ENCODE data around the gene SFMBT1. TPM values are rescaled to one million over a fixed set of nuclear protein-coding genes. Genes with fewer than 3 reads are reported as not detected.

Gene SFMBT1
- total and polyA plus RNA-seq, 2 of the 4 experiments (the other 2 are of a cell fraction): 1.0 to 1.8 TPM

DNA sequence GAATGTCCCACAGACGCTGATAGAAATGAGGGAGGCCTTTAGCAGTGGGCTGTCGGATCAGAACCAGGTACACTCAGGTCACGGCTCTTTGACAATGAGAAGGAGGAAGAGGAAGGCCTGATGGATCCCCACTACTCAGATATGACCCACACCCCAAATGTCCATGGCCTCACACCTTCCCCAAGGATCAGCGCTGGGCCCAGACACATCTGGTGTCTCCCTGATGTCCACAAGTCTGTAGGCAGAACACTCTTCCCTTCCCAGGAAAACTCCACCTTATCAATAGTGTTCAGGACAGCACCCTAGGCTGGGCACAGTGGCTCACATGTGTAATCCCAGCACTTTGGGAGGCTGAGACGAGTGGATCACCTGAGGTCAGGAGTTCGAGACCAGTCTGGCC lies 33.3 kb upstream of the SFMBT1 start:
- Histone ChIP-seq H3K18ac (ENCODE audit: low read depth, low read length) (no peak overlapping the region), H3K4me1 (ENCODE audit: control insufficient read depth, insufficient read depth, low read length) (peaks cover 5% of the 10 kb centered on the region; the same call in 1 of the 2 replicates), H4K20me1 (ENCODE audit: insufficient read depth, low read length) (no peaks in the 10 kb centered on the region; the same call in 1 of the 2 replicates), H4K5ac (ENCODE audit: low read depth, low read length) (no peak overlapping the region), H3K27ac (ENCODE audit: insufficient read depth, low read length) (no peak overlapping the region), H3K14ac (replicated peaks; ENCODE audit: low read depth, low read length) (no peak overlapping the region), H3K23ac (ENCODE audit: low read depth, low read length) (no peak overlapping the region), H4K8ac (ENCODE audit: low read depth in 2 of 2, low read length in 2 of 2) (no peak overlapping the region), H2AFZ (replicated peaks; ENCODE audit: low read length, poor library complexity) (no peak overlapping the region), H3K4me3 (ENCODE audit: insufficient read depth, low read depth, low read length) (no peak overlapping the region), H2AK5ac (ENCODE audit: low read depth, low read length) (no peak overlapping the region), H3K79me1 (ENCODE audit: low read depth in 1 of 2, low read length in 2 of 2) (no peaks in the 10 kb centered on the region), H2BK15ac (ENCODE audit: low read depth, low read length) (no peak overlapping the region), H4K91ac (ENCODE audit: insufficient read depth, low read depth, low read length) (no peak overlapping the region), H3K9ac (ENCODE audit: low read depth, low read length) (no peak overlapping the region), H2BK5ac (ENCODE audit: low read depth, low read length, poor library complexity, severe bottlenecking) (no peak overlapping the region), H2BK120ac (ENCODE audit: low read depth, low read length) (no peak overlapping the region), H2AK9ac (replicated peaks; ENCODE audit: low read depth, low read length, poor library complexity) (no peak overlapping the region), H3K9me3 (ENCODE audit: control insufficient read depth, insufficient read depth, low read length) (no peaks in the 10 kb centered on the region), H2BK20ac (ENCODE audit: low read depth, low read length) (no peak overlapping the region), H3K4ac (ENCODE audit: low read depth, low read length) (no peak overlapping the region), H3K9me1 (ENCODE audit: insufficient read depth, low read length) (0 out of 2 replicates have a peak, but pooled peaks cover under 1% of the 10 kb centered on the region), H3K4me2 (ENCODE audit: low read depth, low read length) (no peak overlapping the region), H3K36me3 (ENCODE audit: control insufficient read depth, insufficient read depth, low read length) (no peaks in the 10 kb centered on the region), H3K27me3 (ENCODE audit: control insufficient read depth, insufficient read depth, low read length) (no peaks in the 10 kb centered on the region), H3K56ac (ENCODE audit: extremely low read depth, insufficient read depth, low read length) (no peak overlapping the region)
- ATAC-seq (ENCODE audit: low read depth): no peak
- dilution Hi-C loops (cut with HindIII; ENCODE audit: low sequenced_read_pairs, unreplicated experiment): no loop called here
- 100% methylated on average over 1 of the region's 6 CpGs; no CpG with 5 or more reads in 1 of the 2 experiments for WGBS, 2 experiments (ENCODE audit: extremely low coverage in 2 of 2, insufficient read length in 1 of 2)
- intact Hi-C loops (cut with micrococcal nuclease): no loop called here
- ChIA-PET POLR2A (ENCODE audit: unreplicated experiment) (no interaction called here), CTCF (no interaction called here)
- no TSS peak for BruUV-seq (replicated peaks)
- in situ Hi-C loops (cut with MboI; ENCODE audit: low sequenced_read_pairs): loop anchor here (10.0 kb wide), 1 partner anchor 334 kb away; no protein-coding TSS in a partner anchor
- no peak for DNase-seq
- TF ChIP-seq, protein P1, sequence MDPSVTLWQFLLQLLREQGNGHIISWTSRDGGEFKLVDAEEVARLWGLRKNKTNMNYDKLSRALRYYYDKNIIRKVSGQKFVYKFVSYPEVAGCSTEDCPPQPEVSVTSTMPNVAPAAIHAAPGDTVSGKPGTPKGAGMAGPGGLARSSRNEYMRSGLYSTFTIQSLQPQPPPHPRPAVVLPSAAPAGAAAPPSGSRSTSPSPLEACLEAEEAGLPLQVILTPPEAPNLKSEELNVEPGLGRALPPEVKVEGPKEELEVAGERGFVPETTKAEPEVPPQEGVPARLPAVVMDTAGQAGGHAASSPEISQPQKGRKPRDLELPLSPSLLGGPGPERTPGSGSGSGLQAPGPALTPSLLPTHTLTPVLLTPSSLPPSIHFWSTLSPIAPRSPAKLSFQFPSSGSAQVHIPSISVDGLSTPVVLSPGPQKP (IDR thresholded peaks at IDR 0.05; ENCODE audit: borderline replicate concordance, low read depth, low read length): no peak
- TF ChIP-seq, protein P2, sequence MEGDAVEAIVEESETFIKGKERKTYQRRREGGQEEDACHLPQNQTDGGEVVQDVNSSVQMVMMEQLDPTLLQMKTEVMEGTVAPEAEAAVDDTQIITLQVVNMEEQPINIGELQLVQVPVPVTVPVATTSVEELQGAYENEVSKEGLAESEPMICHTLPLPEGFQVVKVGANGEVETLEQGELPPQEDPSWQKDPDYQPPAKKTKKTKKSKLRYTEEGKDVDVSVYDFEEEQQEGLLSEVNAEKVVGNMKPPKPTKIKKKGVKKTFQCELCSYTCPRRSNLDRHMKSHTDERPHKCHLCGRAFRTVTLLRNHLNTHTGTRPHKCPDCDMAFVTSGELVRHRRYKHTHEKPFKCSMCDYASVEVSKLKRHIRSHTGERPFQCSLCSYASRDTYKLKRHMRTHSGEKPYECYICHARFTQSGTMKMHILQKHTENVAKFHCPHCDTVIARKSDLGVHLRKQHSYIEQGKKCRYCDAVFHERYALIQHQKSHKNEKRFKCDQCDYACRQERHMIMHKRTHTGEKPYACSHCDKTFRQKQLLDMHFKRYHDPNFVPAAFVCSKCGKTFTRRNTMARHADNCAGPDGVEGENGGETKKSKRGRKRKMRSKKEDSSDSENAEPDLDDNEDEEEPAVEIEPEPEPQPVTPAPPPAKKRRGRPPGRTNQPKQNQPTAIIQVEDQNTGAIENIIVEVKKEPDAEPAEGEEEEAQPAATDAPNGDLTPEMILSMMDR (conservative IDR thresholded peaks at IDR 0.05; ENCODE audit: low read depth, low read length): no peak
- TF ChIP-seq CEBPB (IDR thresholded peaks at IDR 0.05; ENCODE audit: low read depth, low read length): no peak
- TF ChIP-seq RAD21 (IDR thresholded peaks at IDR 0.05; ENCODE audit: low read length): no peak
- no peak for TF ChIP-seq SMC3 (IDR thresholded peaks at IDR 0.05; ENCODE audit: low read depth, low read length)
- no peak for TF ChIP-seq FOS (IDR thresholded peaks at IDR 0.05; ENCODE audit: low read depth, low read length)
- TF ChIP-seq CHD1 (IDR thresholded peaks at IDR 0.05; ENCODE audit: low read depth, low read length): no peak
- no peak for TF ChIP-seq MAFK (IDR thresholded peaks at IDR 0.05; ENCODE audit: low read depth, low read length)
- TF ChIP-seq, protein P3, sequence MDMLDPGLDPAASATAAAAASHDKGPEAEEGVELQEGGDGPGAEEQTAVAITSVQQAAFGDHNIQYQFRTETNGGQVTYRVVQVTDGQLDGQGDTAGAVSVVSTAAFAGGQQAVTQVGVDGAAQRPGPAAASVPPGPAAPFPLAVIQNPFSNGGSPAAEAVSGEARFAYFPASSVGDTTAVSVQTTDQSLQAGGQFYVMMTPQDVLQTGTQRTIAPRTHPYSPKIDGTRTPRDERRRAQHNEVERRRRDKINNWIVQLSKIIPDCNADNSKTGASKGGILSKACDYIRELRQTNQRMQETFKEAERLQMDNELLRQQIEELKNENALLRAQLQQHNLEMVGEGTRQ (IDR thresholded peaks at IDR 0.05; ENCODE audit: low read depth, low read length): no peak
- TF ChIP-seq MXI1 (IDR thresholded peaks at IDR 0.05; ENCODE audit: borderline replicate concordance, low read depth, low read length): no peak
- no peak for TF ChIP-seq RCOR1 (IDR thresholded peaks at IDR 0.05; ENCODE audit: insufficient replicate concordance, low read length)
- TF ChIP-seq RFX5 (IDR thresholded peaks at IDR 0.05; ENCODE audit: low read depth, low read length): no peak
- TF ChIP-seq NFE2L2 (IDR thresholded peaks at IDR 0.05; ENCODE audit: low read depth, low read length): no peak
- TF ChIP-seq MAZ (IDR thresholded peaks at IDR 0.05; ENCODE audit: borderline replicate concordance, low read depth, low read length): no peak
- no peak for TF ChIP-seq POLR2A (IDR thresholded peaks at IDR 0.05; ENCODE audit: low read depth, low read length)
- no peak for TF ChIP-seq BHLHE40 (IDR thresholded peaks at IDR 0.05; ENCODE audit: low read depth, low read length)

All from IMR-90 (cell line).